HFFc6 (cell line): ENCODE measurements around the gene FAM210A. TPM values are rescaled to one million over a fixed set of nuclear protein-coding genes. Genes with fewer than 3 reads are reported as not detected.
"Not testable (repeated sequence)": the region's sequence is repeated elsewhere in the genome, so short reads cannot be mapped to it uniquely, and the experiment has no call there.

Experiments used
- DNase-seq: peaks from one replicate; pipeline ENCODE4 v3.0.0-alpha.2; 2018
- H3K27ac Mint-ChIP-seq: 2 replicates; pipeline ENCODE4 v1.8.0; 2020; ENCODE audit warnings: mild to moderate bottlenecking, mixed read lengths
- H3K27me3 Mint-ChIP-seq: 2 replicates; pipeline ENCODE4 v1.8.0; 2021; ENCODE audit warnings: mild to moderate bottlenecking, moderate library complexity, mixed read lengths; ENCODE audit not compliant: insufficient read depth
- H3K36me3 Mint-ChIP-seq: 2 replicates; pipeline ENCODE4 v1.8.0; 2021; ENCODE audit warnings: low read depth, mixed read lengths
- H3K4me1 Mint-ChIP-seq: 2 replicates; pipeline ENCODE4 v1.8.0; 2020; ENCODE audit warnings: low read depth, mixed read lengths
- H3K4me3 Mint-ChIP-seq: 2 replicates; pipeline ENCODE4 v1.8.0; 2020; ENCODE audit warnings: mild to moderate bottlenecking, moderate library complexity, mixed read lengths
- H3K9me3 Mint-ChIP-seq: 2 replicates; pipeline ENCODE4 v1.8.0; 2020; ENCODE audit warnings: mild to moderate bottlenecking, mixed read lengths
- total RNA-seq, 6 experiments: library from RNA; stranded (reverse); fragmentation: NEBNext Ultra II Directional; extraction: Animal tissue kit (Norgen Biotek cat#: 25700); gene quantifications; 2 replicates in 1 of 6; 3 replicates in 5 of 6; pipeline ENCODE4 v1.2.3, GENCODE V29; 2021
- TF ChIP-seq, protein P1 (sequence below): fragments of 200-600 bp; sonication (generic); IDR thresholded peaks from 2 replicates; pipeline ENCODE4 v1.5.0; 2021; ENCODE audit warnings: antibody characterized with exemption, mild to moderate bottlenecking

Gene FAM210A
- total RNA-seq, 6 experiments from 2014 or later, result 11.5 to 19.7 (median 13.0) TPM

DNA sequence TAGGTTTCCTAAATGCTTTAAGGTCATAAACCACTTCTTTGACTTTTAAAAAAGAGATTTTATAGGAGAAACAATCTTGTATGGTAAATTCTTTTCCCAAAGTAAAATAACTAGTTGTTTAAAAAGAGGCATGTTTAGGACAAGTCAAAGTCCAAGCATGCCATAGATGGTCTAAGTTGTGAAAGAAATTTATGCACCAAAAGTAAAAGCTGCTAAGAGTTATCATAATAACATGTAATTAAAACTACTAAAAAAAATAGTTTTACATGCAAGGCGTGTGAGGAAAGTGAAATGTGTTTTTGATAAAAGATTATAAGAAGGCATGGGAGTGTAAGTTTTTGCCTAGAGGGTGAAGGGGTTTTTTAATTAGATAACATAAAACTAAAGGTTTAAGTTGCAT is 22.5 kb downstream of the FAM210A start:
- Mint-ChIP-seq H3K9me3 (peaks cover 40% of the 10 kb centered on the region), H3K27me3 (no peaks in the 10 kb centered on the region), H3K36me3 (peaks cover 61% of the 10 kb centered on the region), H3K4me3 (no peak overlapping the region), H3K4me1 (no peaks in the 10 kb centered on the region), H3K27ac (no peak overlapping the region)
- TF ChIP-seq, protein P1, sequence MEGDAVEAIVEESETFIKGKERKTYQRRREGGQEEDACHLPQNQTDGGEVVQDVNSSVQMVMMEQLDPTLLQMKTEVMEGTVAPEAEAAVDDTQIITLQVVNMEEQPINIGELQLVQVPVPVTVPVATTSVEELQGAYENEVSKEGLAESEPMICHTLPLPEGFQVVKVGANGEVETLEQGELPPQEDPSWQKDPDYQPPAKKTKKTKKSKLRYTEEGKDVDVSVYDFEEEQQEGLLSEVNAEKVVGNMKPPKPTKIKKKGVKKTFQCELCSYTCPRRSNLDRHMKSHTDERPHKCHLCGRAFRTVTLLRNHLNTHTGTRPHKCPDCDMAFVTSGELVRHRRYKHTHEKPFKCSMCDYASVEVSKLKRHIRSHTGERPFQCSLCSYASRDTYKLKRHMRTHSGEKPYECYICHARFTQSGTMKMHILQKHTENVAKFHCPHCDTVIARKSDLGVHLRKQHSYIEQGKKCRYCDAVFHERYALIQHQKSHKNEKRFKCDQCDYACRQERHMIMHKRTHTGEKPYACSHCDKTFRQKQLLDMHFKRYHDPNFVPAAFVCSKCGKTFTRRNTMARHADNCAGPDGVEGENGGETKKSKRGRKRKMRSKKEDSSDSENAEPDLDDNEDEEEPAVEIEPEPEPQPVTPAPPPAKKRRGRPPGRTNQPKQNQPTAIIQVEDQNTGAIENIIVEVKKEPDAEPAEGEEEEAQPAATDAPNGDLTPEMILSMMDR, result no peak
- peak; percentile 12 for DNase-seq

DNA sequence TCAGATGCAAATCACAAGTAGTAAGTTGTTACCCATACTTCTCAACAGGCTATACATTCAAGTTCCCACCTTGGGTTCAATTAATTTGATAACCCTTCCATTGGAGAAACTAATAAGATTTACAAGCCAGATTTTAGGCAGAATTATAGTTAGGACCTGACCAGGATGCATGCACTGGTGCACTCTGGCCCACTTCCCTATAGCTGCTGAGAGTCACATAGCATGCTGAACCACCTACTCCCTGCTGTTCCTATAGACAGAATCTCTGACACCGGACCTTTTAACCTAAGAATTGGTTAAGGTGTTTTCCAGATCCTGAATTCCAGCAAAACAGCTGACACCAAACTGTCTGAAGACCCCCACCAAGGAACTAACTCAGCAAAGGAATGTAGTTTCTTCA is 26.2 kb downstream of the FAM210A start:
- TF ChIP-seq, protein P1, result no peak
- Mint-ChIP-seq H3K36me3 (peaks cover 51% of the 10 kb centered on the region), H3K9me3 (peaks cover 36% of the 10 kb centered on the region), H3K27me3 (no peaks in the 10 kb centered on the region), H3K27ac (no peak overlapping the region), H3K4me3 (no peak overlapping the region), H3K4me1 (peaks cover 6% of the 10 kb centered on the region; the same call in 1 of the 2 replicates)
- DNase-seq, result no peak

DNA sequence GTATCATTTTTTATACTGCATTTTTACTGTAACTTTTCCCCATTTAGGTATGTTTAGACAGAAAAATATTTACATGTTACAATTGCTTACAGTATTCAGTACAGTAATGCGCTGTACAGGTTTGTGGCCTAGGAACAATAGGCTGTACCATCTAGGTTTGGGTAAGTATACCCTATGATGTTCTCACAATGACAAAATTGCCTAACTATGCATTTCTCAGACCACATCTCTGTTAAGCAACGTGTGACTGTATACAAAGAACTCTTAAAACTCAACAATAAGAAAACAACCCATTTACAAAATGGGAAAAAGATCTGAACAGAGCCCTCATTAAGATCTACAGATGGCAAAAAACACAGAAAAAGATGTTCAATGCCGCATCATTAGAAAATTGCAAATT is 29.4 kb downstream of the FAM210A start:
- Mint-ChIP-seq H3K27me3 (no peaks in the 10 kb centered on the region), H3K36me3 (peaks cover 33% of the 10 kb centered on the region), H3K4me3 (no peak overlapping the region), H3K9me3 (peaks cover 41% of the 10 kb centered on the region), H3K4me1 (peaks cover 6% of the 10 kb centered on the region; the same call in 1 of the 2 replicates), H3K27ac (no peak overlapping the region)
- no peak for DNase-seq
- TF ChIP-seq, protein P1, result no peak

DNA sequence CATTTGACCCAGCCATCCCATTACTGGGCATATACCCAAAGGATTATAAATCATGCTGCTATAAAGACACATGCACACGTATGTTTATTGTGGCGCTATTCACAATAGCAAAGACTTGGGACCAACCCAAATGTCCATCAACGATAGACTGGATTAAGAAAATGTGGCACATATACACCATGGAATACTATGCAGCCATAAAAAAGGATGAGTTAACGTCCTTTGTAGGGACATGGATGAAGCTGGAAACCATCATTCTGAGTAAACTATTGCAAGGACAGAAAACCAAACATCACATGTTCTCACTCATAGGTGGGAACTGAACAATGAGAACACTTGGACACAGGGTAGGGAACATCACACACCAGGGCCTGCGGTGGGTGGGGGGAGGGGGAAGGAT is 31.0 kb downstream of the FAM210A start:
- H3K4me1 Mint-ChIP-seq, DNase-seq, H3K27me3 Mint-ChIP-seq, H3K27ac Mint-ChIP-seq, H3K4me3 Mint-ChIP-seq: not testable (repeated sequence)
- H3K9me3 Mint-ChIP-seq, result peaks cover 43% of the 10 kb centered on the region
- peaks cover 33% of the 10 kb centered on the region for H3K36me3 Mint-ChIP-seq

DNA sequence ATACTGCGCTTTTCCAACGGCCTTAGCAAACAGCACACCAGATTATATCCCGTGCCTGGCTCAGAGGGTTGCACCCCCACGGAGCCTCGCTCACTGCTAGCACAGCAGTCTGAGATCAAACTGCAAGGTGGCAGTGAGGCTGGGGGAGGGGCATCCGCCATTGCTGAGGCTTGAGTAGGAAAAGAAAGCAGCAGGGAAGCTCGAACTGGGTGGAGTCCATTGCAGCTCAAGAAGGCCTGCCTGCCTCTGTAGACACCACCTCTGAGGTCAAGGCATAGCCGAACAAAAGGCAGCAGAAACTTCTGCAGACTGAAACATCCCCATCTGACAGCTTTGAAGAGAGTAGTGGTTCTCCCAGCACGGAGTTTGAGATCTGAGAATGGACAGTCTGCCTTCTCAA is 36.3 kb downstream of the FAM210A start:
- peaks cover 45% of the 10 kb centered on the region for H3K9me3 Mint-ChIP-seq
- H3K4me1 Mint-ChIP-seq, DNase-seq, H3K27ac Mint-ChIP-seq, H3K4me3 Mint-ChIP-seq, H3K27me3 Mint-ChIP-seq: not testable (repeated sequence)
- peaks cover 36% of the 10 kb centered on the region for H3K36me3 Mint-ChIP-seq

DNA sequence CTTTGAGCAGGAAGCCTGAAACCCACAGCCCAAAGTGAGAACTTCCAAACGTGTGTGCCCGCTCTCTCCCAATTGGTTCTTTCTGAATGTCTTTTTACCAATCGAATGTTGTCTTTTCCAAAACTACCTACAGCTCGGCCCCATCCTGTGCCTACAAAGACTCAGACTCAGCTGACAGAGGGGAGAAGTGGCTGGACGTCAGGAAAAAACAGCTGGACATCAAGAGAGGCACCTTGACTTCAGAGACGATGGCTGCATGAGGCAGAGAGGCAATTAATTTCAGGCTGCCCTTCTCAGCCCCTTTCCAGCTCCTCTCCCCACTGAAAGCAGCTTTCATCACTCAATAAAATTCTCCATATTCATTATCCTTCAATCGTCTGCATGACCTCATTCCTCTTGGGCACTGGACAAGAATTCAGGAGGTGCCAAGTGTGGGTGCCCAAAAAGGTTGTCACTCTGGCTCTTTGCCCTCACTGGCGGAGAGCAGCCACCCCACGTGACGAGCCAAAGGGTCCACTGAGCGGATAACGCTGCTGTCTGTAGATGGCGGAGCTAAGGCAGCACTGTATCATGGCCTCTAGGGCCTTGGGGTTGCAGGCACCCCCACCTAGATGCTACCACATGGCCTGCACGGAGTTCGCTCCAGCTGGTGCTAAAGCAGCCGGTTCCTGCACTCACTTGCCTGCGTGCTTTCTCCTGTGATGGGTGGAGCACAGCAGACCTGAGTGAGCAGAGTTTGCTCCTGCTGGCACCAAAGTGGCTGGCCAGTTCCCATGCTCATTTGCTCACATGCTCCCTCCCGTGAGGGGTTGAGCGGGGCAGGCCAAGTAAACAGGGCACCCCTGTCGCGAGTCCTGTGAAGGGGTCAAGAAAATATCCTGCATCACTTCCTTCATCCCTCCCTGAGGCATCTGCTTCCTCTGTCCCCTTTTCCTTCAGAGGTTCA is 37.9 kb downstream of the FAM210A start:
- no peak overlapping the region for H3K4me3 Mint-ChIP-seq
- H3K27me3 Mint-ChIP-seq, result no peaks in the 10 kb centered on the region
- peaks cover 36% of the 10 kb centered on the region for H3K36me3 Mint-ChIP-seq
- TF ChIP-seq, protein P1, result no peak
- H3K9me3 Mint-ChIP-seq, result peaks cover 33% of the 10 kb centered on the region
- peaks cover 9% of the 10 kb centered on the region; the same call in 1 of the 2 replicates for H3K4me1 Mint-ChIP-seq
- H3K27ac Mint-ChIP-seq, result no peak overlapping the region
- DNase-seq, result no peak
